Ramos (cell line): Measurements from ENCODE around the gene GMPR2.

Source experiments
- in situ Hi-C: fragments of 300-500 bp; cut with MboI; formaldehyde crosslinking; loops from one replicate; pipeline ENCODE4 v1.14.3; 2022; ENCODE audit warnings: low sequenced_read_pairs; ENCODE audit not compliant: unreplicated experiment

GMPR2 gene

DNA sequence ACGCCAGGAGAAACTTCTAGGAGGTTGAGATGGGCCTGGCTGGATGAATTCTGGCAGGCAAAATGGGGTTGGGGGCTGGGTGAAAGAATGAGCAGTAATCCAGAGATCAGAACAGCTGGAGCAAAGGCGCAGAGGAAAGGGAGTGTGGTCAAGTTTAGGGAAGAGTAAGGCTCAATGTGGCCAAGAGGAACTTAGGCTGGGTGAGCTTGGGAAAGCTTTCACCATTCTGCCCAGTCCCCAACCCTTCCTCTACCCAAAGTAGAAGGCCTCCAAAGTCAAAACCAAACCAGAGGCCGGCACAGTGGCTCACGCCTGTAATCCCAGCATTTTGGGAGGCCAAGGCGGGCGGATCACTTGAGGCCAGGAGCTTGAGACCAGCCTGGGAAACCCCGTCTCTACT is 48.9 kb downstream of the GMPR2 start:
- in situ Hi-C loops, result no loop called here

DNA sequence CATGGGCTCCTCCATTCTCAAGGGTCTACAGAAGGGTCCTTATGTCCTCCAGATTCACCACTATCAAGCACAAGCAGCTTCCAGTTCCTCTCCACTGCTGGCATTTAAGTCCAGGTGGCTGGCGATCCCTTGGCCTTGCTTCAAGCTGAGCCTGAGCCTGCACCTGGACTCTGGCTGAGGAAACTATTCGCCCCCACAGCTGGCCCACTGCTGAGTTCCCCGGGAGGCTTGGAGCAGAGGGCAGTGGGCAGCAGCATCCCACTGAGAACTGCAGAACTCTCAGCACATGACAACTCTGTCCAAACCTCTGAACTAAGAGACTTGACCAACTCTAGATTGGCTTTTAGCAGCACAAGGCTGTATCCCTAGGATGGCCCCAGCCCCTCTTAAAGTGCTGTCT is 50.0 kb downstream of the GMPR2 start:
- in situ Hi-C loops, result no loop called here

DNA sequence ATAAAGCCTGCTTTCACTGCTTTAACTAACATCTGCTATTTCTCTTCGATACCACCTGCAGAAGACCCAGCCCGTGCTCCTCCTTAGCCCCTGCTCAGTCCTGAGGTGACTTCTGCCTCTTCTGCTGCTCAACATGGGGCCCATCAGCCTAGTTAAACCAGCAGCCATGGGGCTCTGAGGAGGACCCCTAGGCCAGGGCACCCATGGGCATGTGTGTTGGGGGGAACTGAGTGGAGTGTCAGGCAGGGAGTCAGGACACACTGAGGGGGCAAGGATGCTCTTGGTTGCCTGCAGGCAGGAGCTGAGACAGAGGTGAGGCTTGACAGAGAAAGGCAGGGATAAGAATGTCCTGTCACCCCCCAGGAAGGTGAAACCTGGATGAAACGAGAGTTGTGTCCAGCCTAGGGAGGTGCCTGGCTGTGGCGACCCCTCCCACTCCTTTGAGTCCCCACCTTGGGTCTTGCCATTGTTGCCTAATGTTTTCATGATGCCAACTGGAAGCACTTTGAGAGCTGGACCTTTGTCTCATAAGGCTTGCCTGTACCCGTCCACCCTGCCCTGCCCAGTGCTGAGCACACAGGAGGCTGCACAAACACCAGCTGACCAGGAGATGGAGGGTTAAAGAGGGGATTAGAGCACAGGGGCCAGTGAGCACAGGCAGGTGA is 51.2 kb downstream of the GMPR2 start:
- in situ Hi-C loops, result no loop called here

GRCh38 chr14:24284501-24285035 is 51.8 kb downstream of the GMPR2 start:
- in situ Hi-C loops, result no loop called here

DNA sequence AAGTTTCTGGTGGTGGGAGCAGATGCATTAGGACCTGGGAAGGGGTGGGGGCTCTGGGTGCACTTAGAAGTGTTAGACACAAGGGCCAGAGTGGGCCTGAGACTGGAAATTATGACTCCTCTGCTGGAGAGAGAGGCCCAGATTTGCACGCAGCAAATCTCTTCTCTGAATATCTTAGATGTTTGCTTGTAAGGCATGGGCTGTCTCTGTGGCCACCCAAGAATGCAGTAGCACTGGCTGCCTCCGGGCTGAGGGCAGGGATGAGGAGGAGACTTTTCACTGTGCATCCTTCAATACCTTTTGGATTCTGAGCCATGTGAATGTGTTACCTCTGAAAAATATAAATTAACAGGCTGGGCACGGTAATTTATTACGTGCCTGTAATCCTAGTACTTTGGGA is 52.6 kb downstream of the GMPR2 start:
- in situ Hi-C loops, result no loop called here

- in situ Hi-C loops, result no loop called here
These were observed 54.3 kb downstream of the GMPR2 start for GRCh38 chr14:24286996-24287395.
